ENCODE results near the gene TRIM34. TPM values are rescaled to one million over a fixed set of nuclear protein-coding genes. Genes with fewer than 3 reads are reported as not detected.

Gene TRIM34
- total RNA-seq, 3 donors from 2014 or later: 5.9 to 12.1 (median 10.9) TPM

GRCh38 chr11:5610446-5610845 is 14.4 kb upstream of the TRIM34 start:
- TF ChIP-seq CTCF (IDR thresholded peaks at IDR 0.05) (no peak), POLR2A (IDR thresholded peaks at IDR 0.05) (no peak), POLR2AphosphoS5 (IDR thresholded peaks at IDR 0.05) (no peak)
- intact Hi-C loops (cut with DNase I; ENCODE audit: low total_unique reads): no loop called here

DNA sequence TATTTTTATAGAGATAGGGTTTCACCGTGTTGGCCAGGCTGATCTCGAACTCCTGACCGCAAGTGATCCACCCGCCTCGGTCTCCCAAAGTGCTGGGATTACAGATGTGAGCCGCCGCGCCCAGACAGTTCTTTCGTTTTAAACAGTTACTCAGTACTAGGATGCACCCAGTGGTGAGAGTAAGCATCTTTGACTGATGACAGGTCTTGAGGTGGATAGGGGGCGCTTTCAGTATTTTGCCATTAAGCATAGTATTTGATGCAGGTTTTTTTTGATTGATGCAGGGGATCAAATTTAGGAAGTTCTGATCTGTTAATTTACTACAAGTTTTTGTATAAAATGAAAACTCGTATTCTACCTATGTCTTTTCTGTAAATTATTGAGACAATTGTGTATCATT is 13.2 kb upstream of the TRIM34 start:
- H3K27me3 ChIP-seq: no peaks in the 10 kb centered on the region
- no peaks in the 10 kb centered on the region for H3K4me1 ChIP-seq
- TF ChIP-seq POLR2A (IDR thresholded peaks at IDR 0.05) (no peak), CTCF (IDR thresholded peaks at IDR 0.05) (no peak), POLR2AphosphoS5 (IDR thresholded peaks at IDR 0.05) (no peak)
- no peaks in the 10 kb centered on the region for H3K9me3 ChIP-seq
- no peak for DNase-seq (ENCODE audit: low spot score in 2 of 2)
- no peaks in the 10 kb centered on the region for H3K36me3 ChIP-seq
- H3K4me3 ChIP-seq: no peak overlapping the region
- H3K27ac ChIP-seq: no peak overlapping the region
- intact Hi-C loops (cut with DNase I; ENCODE audit: low total_unique reads): no loop called here

More at GRCh38 chr11:5610446-5610845, 14.4 kb upstream of the TRIM34 start:
- Histone ChIP-seq H3K4me1 (no peaks in the 10 kb centered on the region), H3K27me3 (no peaks in the 10 kb centered on the region), H3K36me3 (no peaks in the 10 kb centered on the region), H3K9me3 (no peaks in the 10 kb centered on the region), H3K4me3 (no peak overlapping the region), H3K27ac (no peak overlapping the region)
- DNase-seq (ENCODE audit: low spot score in 2 of 2): no peak

DNA sequence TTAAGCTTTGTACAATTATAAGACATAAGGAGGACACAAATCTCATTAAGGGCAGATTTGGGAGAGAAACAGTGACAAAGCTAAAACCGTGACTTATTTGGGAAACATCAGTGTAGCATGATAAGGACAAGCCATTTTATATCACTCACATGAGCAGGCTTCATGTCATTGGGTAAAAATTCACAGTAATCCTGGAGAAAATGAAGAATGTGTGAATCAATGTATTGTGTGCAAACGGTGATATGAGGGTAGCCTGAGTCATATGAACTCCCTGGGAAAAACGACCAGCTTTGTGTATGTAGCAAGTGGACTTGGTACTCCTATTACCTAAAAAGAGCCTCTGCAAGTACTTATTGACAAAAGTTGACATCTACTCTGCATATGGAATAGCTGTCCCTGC is 6.0 kb upstream of the TRIM34 start:
- Histone ChIP-seq H3K4me3 (no peak overlapping the region), H3K4me1 (no peaks in the 10 kb centered on the region), H3K36me3 (no peaks in the 10 kb centered on the region), H3K27ac (no peak overlapping the region), H3K27me3 (no peaks in the 10 kb centered on the region), H3K9me3 (no peaks in the 10 kb centered on the region)
- intact Hi-C loops (cut with DNase I; ENCODE audit: low total_unique reads): no loop called here
- no peak for TF ChIP-seq POLR2AphosphoS5 (IDR thresholded peaks at IDR 0.05)
- no peak for DNase-seq (ENCODE audit: low spot score in 2 of 2)

GRCh38 chr11:5620651-5621521 is 3.9 kb upstream of the TRIM34 start:
- intact Hi-C loops (cut with DNase I; ENCODE audit: low total_unique reads): no loop called here
- no peak for TF ChIP-seq POLR2A (IDR thresholded peaks at IDR 0.05)
- no peak for TF ChIP-seq POLR2AphosphoS5 (IDR thresholded peaks at IDR 0.05)
- no peak for TF ChIP-seq CTCF (IDR thresholded peaks at IDR 0.05)
- Histone ChIP-seq H3K27ac (peak overlapping the region in 1 of 2 donors; percentile 29), H3K9me3 (no peaks in the 10 kb centered on the region), H3K36me3 (no peaks in the 10 kb centered on the region), H3K4me3 (no peak overlapping the region), H3K4me1 (no peaks in the 10 kb centered on the region), H3K27me3 (no peaks in the 10 kb centered on the region)
- DNase-seq (ENCODE audit: low spot score in 2 of 2): no peak

DNA sequence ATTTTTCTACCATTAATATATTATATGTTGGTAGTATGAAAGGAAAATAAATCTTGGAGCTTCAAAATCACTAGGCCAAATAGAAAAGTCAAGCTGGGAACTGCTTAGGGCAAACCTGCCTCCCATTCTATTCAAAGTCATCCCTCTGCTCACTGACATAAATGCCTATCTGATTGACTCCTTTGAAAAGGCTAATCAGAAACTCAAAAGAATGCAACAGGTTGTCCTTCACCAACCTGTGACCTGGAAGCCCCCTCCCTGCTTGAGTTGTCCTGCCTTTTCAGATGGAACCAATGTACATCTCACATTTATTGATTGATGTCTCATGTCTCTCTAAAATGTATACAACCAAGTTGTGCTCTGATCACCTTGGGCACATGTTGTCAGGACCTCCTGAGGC is 3.2 kb upstream of the TRIM34 start:
- no peak for DNase-seq (ENCODE audit: low spot score in 2 of 2)
- Histone ChIP-seq H3K36me3 (no peaks in the 10 kb centered on the region), H3K27me3 (no peaks in the 10 kb centered on the region), H3K27ac (no peak overlapping the region), H3K4me1 (no peaks in the 10 kb centered on the region), H3K4me3 (no peak overlapping the region), H3K9me3 (no peaks in the 10 kb centered on the region)
- intact Hi-C loops (cut with DNase I; ENCODE audit: low total_unique reads): no loop called here
- no peak for TF ChIP-seq POLR2A (IDR thresholded peaks at IDR 0.05)
- no peak for TF ChIP-seq CTCF (IDR thresholded peaks at IDR 0.05)
- no peak for TF ChIP-seq POLR2AphosphoS5 (IDR thresholded peaks at IDR 0.05)
